Stimulated activated CD4-positive, alpha-beta T cell treated with anti-CD3 and anti-CD28 coated beads, Interleukin-12 subunit alpha, Interleukin-12 subunit beta, amount 100 ng/mL, for 24 hours (primary cell): Measurements from ENCODE around the gene CFAP53.
"Not testable (repeated sequence)": the region's sequence is repeated elsewhere in the genome, so short reads cannot be mapped to it uniquely, and the experiment has no call there.

ENCODE experiments used
- DNase-seq, 2 experiments: peaks; one replicate each; pipeline ENCODE4 v3.0.0-alpha.2; 2020; ENCODE audit warnings: low read depth in 2 of 2

The CFAP53 gene

GRCh38 chr18:50266248-50266704, at the start of gene CFAP53:
Gene CFAP53, minus strand, starts transcription at chr18:50266495. Its CDS starts 91 bp downstream, at chr18:50266404.
- peak; percentile 70 to 85 for DNase-seq

GRCh38 chr18:50315100-50315871, 49.0 kb upstream of the CFAP53 start:
- DNase-seq: no peak

GRCh38 chr18:50313873-50314460, 47.7 kb upstream of the CFAP53 start:
- DNase-seq: no peak

- no peak for DNase-seq
These were observed 46.8 kb upstream of the CFAP53 start for GRCh38 chr18:50313031-50313607.

- DNase-seq: no peak
These were observed 46.2 kb upstream of the CFAP53 start for GRCh38 chr18:50312296-50313030.

GRCh38 chr18:50311650-50312049, 45.4 kb upstream of the CFAP53 start:
- DNase-seq: no peak

- no peak for DNase-seq
These were observed 43.8 kb upstream of the CFAP53 start for GRCh38 chr18:50310080-50310479.

GRCh38 chr18:50308851-50309250, 42.6 kb upstream of the CFAP53 start:
- not testable (repeated sequence) for DNase-seq

GRCh38 chr18:50307738-50308470, 41.6 kb upstream of the CFAP53 start:
- DNase-seq: peak; percentile 78 to 87

- no peak for DNase-seq
These were observed 41.1 kb upstream of the CFAP53 start for GRCh38 chr18:50307400-50307737.

- DNase-seq: no peak
These were observed 40.6 kb upstream of the CFAP53 start for GRCh38 chr18:50306944-50307343.

GRCh38 chr18:50301074-50301473, 34.8 kb upstream of the CFAP53 start:
- no peak for DNase-seq

GRCh38 chr18:50299626-50300388, 33.5 kb upstream of the CFAP53 start:
- DNase-seq: no peak

- DNase-seq: no peak
These were observed 32.4 kb upstream of the CFAP53 start for GRCh38 chr18:50298443-50299284.

- DNase-seq: peak; percentile 40 to 65
These were observed 31.5 kb upstream of the CFAP53 start for GRCh38 chr18:50297621-50298442.

GRCh38 chr18:50293039-50293438, 26.7 kb upstream of the CFAP53 start:
- DNase-seq: no peak

- DNase-seq: no peak
These were observed 22.8 kb upstream of the CFAP53 start for GRCh38 chr18:50289108-50289443.

GRCh38 chr18:50288348-50289107, 22.2 kb upstream of the CFAP53 start:
- not testable (repeated sequence) for DNase-seq
